ENCODE data around the gene PRKCB.

GRCh38 chr16:23847251-23847650 is 11.5 kb downstream of the PRKCB start:
- TF ChIP-seq, protein P1, sequence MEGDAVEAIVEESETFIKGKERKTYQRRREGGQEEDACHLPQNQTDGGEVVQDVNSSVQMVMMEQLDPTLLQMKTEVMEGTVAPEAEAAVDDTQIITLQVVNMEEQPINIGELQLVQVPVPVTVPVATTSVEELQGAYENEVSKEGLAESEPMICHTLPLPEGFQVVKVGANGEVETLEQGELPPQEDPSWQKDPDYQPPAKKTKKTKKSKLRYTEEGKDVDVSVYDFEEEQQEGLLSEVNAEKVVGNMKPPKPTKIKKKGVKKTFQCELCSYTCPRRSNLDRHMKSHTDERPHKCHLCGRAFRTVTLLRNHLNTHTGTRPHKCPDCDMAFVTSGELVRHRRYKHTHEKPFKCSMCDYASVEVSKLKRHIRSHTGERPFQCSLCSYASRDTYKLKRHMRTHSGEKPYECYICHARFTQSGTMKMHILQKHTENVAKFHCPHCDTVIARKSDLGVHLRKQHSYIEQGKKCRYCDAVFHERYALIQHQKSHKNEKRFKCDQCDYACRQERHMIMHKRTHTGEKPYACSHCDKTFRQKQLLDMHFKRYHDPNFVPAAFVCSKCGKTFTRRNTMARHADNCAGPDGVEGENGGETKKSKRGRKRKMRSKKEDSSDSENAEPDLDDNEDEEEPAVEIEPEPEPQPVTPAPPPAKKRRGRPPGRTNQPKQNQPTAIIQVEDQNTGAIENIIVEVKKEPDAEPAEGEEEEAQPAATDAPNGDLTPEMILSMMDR (IDR thresholded peaks at IDR 0.05; ENCODE audit: low read depth, low read length): no peak
- no peak for TF ChIP-seq EZH2phosphoT487 (IDR thresholded peaks at IDR 0.05; ENCODE audit: low read depth)

Measured in OCI-LY3 (cell line).